Measurements from ENCODE around the gene SKIC8.

GRCh38 chr15:78256044-78256437, 43.4 kb downstream of the SKIC8 start:
- TF ChIP-seq CTCF (IDR thresholded peaks at IDR 0.05; ENCODE audit: low read depth, low read length) (no peak), EZH2phosphoT487 (IDR thresholded peaks at IDR 0.05; ENCODE audit: low read depth) (no peak)

Data from OCI-LY3 (cell line).